GM10847 (cell line): ENCODE data around the gene PPM1D.

Experiments used
- POLR2A ChIP-seq: IDR thresholded peaks from 2 replicates; pipeline ENCODE4 v1.6.1; 2011; ENCODE audit not compliant: insufficient read length; ENCODE audit errors: extremely low read depth

Gene PPM1D

DNA sequence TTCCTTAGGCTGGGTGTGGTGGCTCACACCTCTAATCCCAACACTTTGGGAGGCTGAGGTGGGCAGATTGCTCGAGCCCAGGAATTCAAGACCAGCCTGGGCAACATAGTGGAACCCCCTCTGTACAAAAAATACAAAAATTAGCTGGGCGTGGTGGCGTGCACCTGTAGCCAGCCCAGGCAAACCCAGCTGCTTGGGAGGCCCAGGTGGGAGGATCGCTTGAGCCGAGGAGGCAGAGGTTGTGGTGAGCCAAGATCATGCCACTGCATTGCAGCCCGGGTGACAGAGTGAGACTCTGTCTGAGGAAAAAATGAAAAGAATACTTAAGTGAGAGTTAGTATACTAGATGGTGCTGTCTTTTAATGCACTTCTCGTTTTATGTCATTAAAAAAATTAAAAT, 15.1 kb downstream of the PPM1D start:
- no peak for TF ChIP-seq POLR2A

DNA sequence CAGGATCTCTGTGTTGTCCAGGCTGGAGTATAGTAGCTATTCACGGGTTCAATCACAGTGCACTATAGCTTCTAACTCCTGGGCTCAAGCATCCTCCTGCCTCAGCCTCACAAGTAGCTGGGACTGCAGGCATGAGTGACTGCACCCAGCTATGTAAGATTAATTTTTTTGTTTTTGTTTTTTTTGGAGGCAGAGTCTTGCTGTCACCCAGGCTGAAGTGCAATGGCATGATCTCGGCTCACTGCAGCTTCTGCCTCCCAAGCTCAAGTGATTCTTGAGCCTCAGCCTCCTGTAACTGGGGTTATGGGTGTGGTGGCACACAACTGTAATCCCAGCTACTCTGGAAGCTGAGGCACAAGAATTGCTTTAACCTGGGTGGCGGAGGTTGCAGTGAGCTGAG, 15.8 kb downstream of the PPM1D start:
- no peak for TF ChIP-seq POLR2A

DNA sequence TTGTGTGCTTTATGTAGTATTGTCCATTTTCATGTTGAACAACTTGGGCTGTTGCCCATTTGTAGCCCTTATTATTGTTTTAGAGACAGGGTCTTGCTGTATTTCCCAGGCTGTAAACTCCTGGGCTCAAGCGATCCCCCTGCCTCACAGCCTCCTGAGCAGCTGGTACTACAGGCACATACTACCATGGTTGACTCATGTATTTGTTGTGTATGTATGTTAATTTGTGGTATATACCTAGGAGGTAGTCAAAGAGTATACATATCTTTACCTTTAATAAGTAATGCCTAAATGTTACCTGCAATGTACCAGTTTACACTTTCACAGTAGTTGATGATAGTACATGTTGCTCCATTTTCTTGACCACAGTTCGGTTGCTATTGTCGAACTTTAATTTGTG, 18.1 kb downstream of the PPM1D start:
- TF ChIP-seq POLR2A, result no peak

DNA sequence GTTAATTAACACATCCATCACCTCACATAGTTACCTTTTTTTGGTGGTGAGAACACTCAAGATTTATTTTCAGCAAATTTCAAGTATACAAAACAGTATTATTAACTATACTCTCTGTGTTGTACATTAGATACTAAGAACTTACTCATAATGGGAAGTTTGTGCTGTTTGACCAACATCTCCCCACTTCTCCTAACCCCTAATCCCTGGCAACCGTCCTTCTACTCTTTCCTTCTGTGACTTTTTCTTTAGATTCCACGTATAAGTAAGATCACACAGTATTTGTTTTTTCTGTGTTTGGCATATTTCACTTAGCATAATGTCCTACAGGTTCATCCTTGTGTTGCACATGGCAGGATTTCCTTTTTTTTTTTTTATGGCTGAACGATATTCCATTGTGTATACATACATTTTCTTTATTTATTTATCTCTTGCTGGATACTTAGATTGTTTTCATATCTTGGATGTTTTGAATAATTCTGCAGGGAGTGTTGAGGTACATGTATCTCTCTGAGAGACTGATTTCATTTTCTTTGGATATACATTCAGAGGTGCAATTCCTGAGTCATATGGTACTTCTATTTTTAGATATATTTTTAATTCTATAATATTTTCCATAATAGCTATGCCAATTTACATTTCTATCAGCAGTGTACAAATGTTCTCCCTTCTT, 19.0 kb downstream of the PPM1D start:
- TF ChIP-seq POLR2A, result no peak

DNA sequence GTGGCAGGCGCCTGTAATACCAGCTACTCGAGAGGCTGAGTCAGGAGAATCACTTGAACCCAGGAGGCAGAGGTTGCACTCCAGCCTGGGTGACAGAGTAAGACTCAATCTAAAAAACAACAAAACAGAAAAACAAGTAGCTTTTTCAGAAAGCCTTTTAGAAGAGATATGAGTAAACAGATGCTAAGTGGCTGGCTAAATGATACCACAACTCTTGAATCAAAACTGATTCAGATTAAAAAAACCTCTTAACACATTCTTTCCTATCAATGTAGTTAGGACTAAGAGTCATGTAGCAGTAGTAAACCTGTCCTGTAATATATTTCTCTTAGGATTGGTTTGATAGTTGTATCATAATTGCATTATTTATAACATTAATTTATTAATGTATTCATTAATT, 23.0 kb downstream of the PPM1D start:
- TF ChIP-seq POLR2A, result no peak

DNA sequence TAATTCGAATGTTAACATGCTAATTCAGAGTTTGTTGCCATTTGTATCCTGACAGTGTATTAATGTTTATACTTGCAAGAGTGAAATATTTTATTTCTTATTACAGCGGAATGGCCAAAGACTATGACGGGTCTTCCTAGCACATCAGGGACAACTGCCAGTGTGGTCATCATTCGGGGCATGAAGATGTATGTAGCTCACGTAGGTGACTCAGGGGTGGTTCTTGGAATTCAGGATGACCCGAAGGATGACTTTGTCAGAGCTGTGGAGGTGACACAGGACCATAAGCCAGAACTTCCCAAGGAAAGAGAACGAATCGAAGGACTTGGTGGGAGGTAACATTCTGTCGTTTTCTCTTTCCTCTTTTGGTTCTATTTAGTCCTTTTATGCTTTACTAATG, 23.4 kb downstream of the PPM1D start:
- TF ChIP-seq POLR2A, result no peak

DNA sequence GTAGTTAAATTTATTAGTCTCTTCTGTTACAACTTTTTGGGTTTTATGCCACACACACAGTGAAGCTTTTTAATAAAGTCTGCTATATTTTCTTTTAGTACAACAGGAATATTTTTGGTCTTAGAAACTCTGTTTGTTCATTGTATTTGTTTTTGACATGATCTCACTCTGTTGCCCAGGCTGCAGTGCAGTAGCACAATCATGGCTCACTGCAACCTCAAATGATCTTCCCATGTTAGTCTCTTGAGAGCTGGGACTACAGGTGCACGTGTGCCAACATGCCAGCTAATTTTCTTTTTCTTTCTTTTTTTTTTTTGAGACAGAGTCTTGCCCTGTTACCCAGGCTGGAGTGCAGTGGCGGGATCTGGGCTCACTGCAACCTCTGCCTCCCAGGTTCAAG, 27.1 kb downstream of the PPM1D start:
- no peak for TF ChIP-seq POLR2A

DNA sequence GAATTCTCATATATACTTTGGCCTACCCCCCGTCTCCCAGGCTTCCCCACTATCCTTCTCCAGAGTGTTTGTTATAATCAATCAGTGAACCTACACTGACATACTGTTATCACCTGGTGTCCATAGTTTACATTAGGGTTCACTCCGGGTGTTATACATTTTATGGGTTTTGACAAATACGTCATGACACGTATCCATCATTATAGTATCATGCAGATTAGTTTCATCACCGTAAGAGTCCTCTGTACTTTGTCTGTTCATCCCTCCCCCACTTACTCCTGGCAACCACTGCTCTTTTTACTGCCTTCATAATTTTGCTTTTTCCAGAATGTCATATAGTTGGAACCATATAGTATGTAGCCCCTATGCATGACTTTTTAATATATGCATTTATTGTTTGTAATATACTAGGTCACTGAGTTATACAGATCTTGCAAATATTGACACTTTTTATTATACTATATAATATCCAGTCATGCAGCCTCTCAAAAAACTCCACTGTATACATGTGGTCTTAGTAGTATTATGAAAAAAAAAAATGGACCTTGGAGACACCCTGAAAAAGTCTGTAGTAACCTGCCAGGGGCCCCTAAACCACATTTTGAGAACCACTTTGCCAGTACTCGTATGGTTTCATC, 28.4 kb downstream of the PPM1D start:
- TF ChIP-seq POLR2A, result no peak

DNA sequence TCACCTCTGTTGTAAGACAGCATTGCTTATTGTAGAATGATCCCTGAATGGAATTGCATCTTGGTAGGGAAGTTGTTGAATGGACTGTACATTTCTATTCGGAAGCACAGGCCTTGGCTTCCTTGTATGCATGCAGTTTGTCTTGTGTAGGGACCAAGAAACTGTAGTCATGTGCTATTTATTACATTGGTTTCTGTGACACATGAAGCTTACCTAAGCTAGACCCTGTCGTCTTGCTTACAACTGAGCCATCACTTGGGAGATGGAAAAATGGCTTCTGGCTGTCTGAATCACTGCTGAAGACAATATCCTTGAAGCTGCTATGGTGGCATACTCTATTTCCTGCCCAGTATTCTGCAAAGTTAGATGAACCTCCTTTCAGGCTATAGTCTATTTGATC, 29.1 kb downstream of the PPM1D start:
- TF ChIP-seq POLR2A, result no peak

DNA sequence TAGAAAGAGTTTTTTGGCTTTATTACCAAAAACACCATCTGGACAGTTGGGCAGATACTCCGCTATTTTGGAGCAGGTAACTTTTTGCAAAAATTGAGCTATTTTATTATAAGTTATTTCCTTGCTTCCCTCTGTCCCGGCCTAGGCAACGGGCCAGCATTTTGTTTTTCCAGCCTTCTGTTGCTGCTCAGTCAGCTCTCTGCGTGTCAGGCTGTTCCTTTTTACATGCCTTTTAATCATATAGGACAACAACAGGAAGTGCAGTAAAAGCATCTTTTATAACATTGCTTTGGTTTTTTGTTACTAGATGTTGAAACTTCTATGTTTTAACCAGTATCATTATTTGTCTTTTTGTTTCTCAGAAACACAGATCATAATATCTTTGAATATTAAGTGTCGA, 30.4 kb downstream of the PPM1D start:
- TF ChIP-seq POLR2A, result no peak

DNA sequence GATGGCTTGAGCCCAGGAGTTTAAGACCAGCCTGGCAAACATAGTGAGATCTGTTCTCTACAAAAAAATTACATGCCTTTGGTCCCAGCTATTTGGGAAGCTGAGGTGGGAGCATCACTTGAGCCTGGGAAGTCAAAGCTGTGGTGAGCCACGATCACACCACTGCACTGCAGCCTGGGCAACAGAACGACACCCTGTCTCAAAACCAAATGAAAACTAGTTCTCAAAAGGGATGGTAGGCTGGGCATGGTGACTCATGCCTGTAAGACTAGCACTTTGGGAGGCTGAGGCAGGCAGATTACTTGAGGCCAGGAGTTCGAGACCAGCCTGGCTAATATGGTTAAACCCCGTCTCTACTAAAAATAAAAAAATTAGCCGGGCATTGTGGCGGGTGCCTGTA, 31.1 kb downstream of the PPM1D start:
- no peak for TF ChIP-seq POLR2A

DNA sequence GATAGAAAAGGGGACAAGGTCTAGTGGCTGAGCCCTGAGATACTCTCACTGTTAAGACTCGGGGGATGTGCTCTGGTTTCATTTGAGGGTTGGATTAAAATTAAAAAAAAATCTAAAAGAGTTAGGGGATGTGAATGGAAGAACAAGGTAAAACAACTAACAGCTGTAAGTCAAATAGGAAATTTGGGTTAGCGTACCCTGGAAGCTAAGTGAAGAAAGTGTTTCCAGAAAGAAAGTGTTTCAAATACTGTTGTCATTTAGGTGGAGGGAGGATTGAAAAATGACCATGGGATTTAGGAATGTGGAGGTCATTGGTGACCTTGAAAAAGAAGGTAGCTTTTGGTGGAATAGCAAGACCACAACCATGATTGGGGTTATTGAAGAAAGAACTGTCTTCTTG, 37.7 kb downstream of the PPM1D start:
- TF ChIP-seq POLR2A, result no peak

DNA sequence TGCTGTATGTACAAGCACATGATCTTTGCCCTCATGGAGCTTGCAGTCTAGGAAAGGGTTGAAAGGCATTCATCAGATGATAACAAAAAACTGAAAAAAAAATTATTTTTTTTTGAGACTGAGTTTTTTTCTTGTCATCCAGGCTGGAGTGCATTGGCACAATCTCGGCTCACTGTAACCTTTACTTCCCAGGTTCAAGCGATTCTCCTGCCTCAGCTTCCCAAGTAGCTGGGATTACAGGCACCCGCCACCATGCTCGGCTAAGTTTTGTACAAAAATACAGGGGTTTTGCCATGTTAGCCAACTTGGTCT, 39.0 kb downstream of the PPM1D start:
- TF ChIP-seq POLR2A, result no peak

DNA sequence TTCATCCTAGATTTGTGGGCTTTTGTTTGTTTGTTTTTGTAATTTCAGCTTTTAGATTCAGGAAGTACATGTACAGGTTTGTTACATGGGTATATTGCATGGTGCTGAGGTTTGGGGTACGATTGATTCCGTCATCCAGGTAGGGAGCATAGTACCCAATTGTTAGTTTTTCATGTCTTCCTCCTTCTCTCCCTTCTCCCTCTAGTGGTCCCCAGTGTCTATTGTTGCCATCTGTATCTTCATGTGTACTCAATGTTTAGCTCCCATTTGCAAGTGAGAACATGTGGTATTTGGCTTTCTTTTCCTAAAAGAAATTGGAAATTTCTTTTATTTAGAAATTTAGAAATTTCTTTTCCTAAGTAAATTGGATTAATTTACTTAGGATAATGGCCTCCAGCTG, 40.5 kb downstream of the PPM1D start:
- no peak for TF ChIP-seq POLR2A

DNA sequence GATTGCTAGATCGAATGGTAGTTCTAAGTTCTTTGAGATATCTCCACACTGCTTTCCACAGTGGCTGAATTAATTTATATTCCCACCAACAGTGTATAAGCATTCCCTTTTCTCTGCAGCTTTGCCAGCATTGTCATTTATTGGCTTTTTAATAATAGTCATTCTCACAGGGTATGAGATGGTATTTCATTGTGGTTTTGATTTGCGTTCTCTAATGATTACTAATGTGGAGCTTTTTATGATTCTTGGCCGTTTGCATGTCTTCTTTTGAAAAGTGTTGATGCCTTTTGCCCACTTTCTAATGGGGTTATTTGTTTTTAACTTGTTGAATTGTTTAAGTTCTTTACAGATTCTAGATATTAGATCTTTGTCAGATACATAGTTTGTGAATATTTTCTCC, 41.1 kb downstream of the PPM1D start:
- no peak for TF ChIP-seq POLR2A

DNA sequence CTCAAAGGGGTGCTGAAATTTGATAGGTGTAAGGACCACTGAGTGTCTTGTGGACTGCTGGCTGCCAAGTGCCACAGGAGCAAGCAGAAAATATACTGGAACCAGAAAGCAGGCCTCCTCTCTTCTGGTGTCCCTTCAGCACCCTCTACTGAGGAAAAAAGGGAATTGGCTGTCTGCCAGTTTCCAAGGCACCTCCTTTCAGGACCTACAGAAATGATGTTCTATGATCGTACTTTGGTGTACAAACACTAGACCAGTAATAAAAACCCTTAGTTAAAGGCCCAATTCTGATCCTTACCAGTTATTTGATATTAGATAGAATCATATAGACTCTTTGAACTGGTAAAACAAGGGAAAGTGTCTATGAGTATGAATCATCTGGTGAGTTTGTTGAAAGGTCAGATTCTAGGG, 41.8 kb downstream of the PPM1D start:
- no peak for TF ChIP-seq POLR2A

DNA sequence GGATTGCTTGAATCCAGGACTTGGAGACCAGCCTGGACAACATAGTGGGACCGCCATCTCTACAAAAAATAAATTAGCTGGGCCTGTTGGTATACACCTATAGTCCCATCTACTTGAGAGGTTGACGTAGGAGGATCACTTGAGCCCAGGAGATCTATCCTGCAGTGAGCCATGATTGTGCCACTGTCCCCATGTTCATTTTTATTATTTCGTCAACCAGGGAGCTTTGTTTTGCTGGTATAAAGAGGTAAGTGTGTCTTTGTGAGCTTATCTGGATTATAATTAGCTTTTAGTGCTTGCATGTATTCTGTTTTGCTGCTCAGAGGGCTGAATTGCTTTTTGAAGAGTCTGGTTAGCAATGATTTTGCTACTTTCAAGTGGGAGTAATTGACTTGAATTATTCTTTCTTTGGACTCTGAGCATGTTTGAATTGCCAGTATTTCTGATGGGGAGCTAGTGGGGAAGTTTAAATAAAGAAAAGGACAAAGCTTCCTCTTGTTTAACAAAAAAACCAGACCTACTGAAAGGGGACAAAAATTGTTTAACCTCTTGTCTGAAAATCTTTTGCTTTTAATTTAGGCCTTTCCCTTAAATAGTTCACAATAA, 46.0 kb downstream of the PPM1D start:
- TF ChIP-seq POLR2A, result no peak
